Measurements from ENCODE around the gene SMTNL1. TPM values are rescaled to one million over a fixed set of nuclear protein-coding genes. Genes with fewer than 3 reads are reported as not detected.

SMTNL1 gene
- total and polyA plus RNA-seq, 4 donors, result not detected

- DNase-seq (ENCODE audit: low spot score), result no peak
Measured at GRCh38 chr11:57566005-57566904, 28.9 kb downstream of the SMTNL1 start.

More at GRCh38 chr11:57566005-57566904, 28.9 kb downstream of the SMTNL1 start:
- Histone ChIP-seq H3K4me3 (ENCODE audit: low read depth in 1 of 3, low read length in 3 of 3) (peak overlapping the region; percentile 78 to 97 (median 79)), H3K9me3 (ENCODE audit: control insufficient read depth in 4 of 4, low read length in 3 of 4) (no peaks in the 10 kb centered on the region), H3K4me1 (ENCODE audit: control insufficient read depth in 4 of 4, insufficient read depth in 4 of 4, low read length in 3 of 4) (peaks cover 8 to 37% (median 24%) of the 10 kb centered on the region in 4 donors), H3K27me3 (ENCODE audit: control insufficient read depth in 4 of 4, insufficient read depth in 4 of 4, low read length in 3 of 4) (no peaks in the 10 kb centered on the region), H3K9ac (ENCODE audit: low read depth in 1 of 2, low read length in 2 of 2) (peak overlapping the region; percentile 1 to 77), H3K36me3 (ENCODE audit: control insufficient read depth in 4 of 4, insufficient read depth in 3 of 4, low read depth in 1 of 4, low read length in 3 of 4) (no peaks in the 10 kb centered on the region), H3K27ac (ENCODE audit: low read depth in 1 of 2, low read length in 2 of 2) (peak overlapping the region; percentile 85 to 90)
- 20% methylated on average over 4 of the region's 4 CpGs for WGBS
- peak; percentile 78 to 89 for TF ChIP-seq RXRA (IDR thresholded peaks at IDR 0.05)
- TF ChIP-seq JUND (IDR thresholded peaks at IDR 0.05), result peak in 1 of 2 donors; percentile 48
- TF ChIP-seq YY1 (IDR thresholded peaks at IDR 0.05), result peak; percentile 85
- TF ChIP-seq, protein P1, sequence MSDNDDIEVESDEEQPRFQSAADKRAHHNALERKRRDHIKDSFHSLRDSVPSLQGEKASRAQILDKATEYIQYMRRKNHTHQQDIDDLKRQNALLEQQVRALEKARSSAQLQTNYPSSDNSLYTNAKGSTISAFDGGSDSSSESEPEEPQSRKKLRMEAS (IDR thresholded peaks at IDR 0.05), result peak; percentile 71
- TF ChIP-seq FOXA1 (IDR thresholded peaks at IDR 0.05), result no peak
- TF ChIP-seq HNF4G (IDR thresholded peaks at IDR 0.05), result peak; percentile 50
- TF ChIP-seq FOXA2 (IDR thresholded peaks at IDR 0.05), result peak; percentile 9
- peak; percentile 46 to 61 for TF ChIP-seq RAD21 (IDR thresholded peaks at IDR 0.05)
- TF ChIP-seq SP1 (IDR thresholded peaks at IDR 0.05), result peak; percentile 84
- TF ChIP-seq, protein P2, sequence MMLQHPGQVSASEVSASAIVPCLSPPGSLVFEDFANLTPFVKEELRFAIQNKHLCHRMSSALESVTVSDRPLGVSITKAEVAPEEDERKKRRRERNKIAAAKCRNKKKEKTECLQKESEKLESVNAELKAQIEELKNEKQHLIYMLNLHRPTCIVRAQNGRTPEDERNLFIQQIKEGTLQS (IDR thresholded peaks at IDR 0.05), result no peak
- peak; percentile 84 for TF ChIP-seq NR2F2 (IDR thresholded peaks at IDR 0.05)
- TF ChIP-seq TAF1 (conservative IDR thresholded peaks at IDR 0.05), result no peak
- TF ChIP-seq HNF4A (conservative IDR thresholded peaks at IDR 0.05), result peak; percentile 81 to 85
- peak; percentile 36 for TF ChIP-seq ZBTB33 (IDR thresholded peaks at IDR 0.05)
- peak; percentile 9 to 58 for TF ChIP-seq GABPA (IDR thresholded peaks at IDR 0.05 in 1 of 2, conservative IDR thresholded peaks at IDR 0.05 in 1 of 2)
- peak; percentile 52 for TF ChIP-seq REST (IDR thresholded peaks at IDR 0.05)
- TF ChIP-seq EGR1 (IDR thresholded peaks at IDR 0.05; ENCODE audit: low read depth in 2 of 2), result peak in 1 of 2 donors; percentile 51
- TF ChIP-seq CTCF (IDR thresholded peaks at IDR 0.05; ENCODE audit: low read depth, low read length, missing input control), result no peak
